Common myeloid progenitor, CD34-positive (primary cell): ENCODE measurements around the gene LENG8.
"Not testable (repeated sequence)": the region's sequence is repeated elsewhere in the genome, so short reads cannot be mapped to it uniquely, and the experiment has no call there.

Experiments
- CTCF ChIA-PET: fragments of 350-600 bp; sonication (Branson Sonifier 250); formaldehyde crosslinking; loops from one replicate; lab custom pipeline; 2021; ENCODE audit warnings: antibody characterized with exemption; lab: Charles Lee
- POLR2A ChIA-PET: fragments of 350-600 bp; sonication (Branson Sonifier 250); formaldehyde crosslinking; loops from one replicate; lab custom pipeline; 2021; ENCODE audit warnings: antibody characterized with exemption; lab: Charles Lee
- DNase-seq, 3 donors: peaks; one replicate each; pipeline versions ENCODE4 v3.0.0 to v3.0.0-alpha.2; 2013
- H3K27ac ChIP-seq, 2 experiments: 1 replicate in 1 of 2; 2 replicates in 1 of 2; pipeline ENCODE4 v1.7.0; 2013; ENCODE audit warnings: inconsistent platforms in 2 of 2, low read length in 2 of 2, mild to moderate bottlenecking in 2 of 2, low read depth in 1 of 2, moderate library complexity in 1 of 2; ENCODE audit not compliant: severe bottlenecking in 2 of 2, insufficient read depth in 1 of 2, poor library complexity in 1 of 2
- H3K27me3 ChIP-seq, 5 experiments: replicated peaks in 2 of 5; 1 replicate in 3 of 5; 2 replicates in 2 of 5; pipeline versions ENCODE4 v1.6.1 to v1.7.0; 2013; ENCODE audit warnings: low read length in 4 of 5, mild to moderate bottlenecking in 2 of 5, moderate library complexity in 2 of 5, inconsistent platforms in 1 of 5; ENCODE audit not compliant: insufficient read depth in 5 of 5, control insufficient read depth in 4 of 5
- H3K36me3 ChIP-seq, 4 experiments: 1 replicate in 2 of 4; 2 replicates in 2 of 4; pipeline versions ENCODE4 v1.6.1 to v1.7.0; 2013; ENCODE audit warnings: low read length in 3 of 4, control low read depth in 1 of 4, mild to moderate bottlenecking in 1 of 4; ENCODE audit not compliant: control insufficient read depth in 4 of 4, insufficient read depth in 4 of 4
- H3K4me1 ChIP-seq, 4 experiments: 1 replicate in 3 of 4; 2 replicates in 1 of 4; pipeline versions ENCODE4 v1.6.1 to v1.7.1; 2013; ENCODE audit warnings: low read length in 3 of 4, mild to moderate bottlenecking in 3 of 4, control low read depth in 1 of 4, inconsistent platforms in 1 of 4, moderate library complexity in 1 of 4; ENCODE audit not compliant: control insufficient read depth in 4 of 4, insufficient read depth in 4 of 4; ENCODE audit errors: control extremely low read depth in 1 of 4
- H3K4me3 ChIP-seq, 7 experiments: 1 replicate in 4 of 7; 2 replicates in 3 of 7; pipeline versions ENCODE4 v1.5.1 to v1.7.0; 2013; ENCODE audit warnings: mild to moderate bottlenecking in 7 of 7, low read length in 6 of 7, moderate library complexity in 6 of 7, inconsistent platforms in 2 of 7, low read depth in 2 of 7, control low read depth in 1 of 7; ENCODE audit not compliant: insufficient read depth in 4 of 7, control insufficient read depth in 1 of 7; ENCODE audit errors: extremely low read depth in 1 of 7
- H3K9me3 ChIP-seq, 5 experiments: 1 replicate in 4 of 5; 2 replicates in 1 of 5; pipeline versions ENCODE4 v1.6.1 to v1.7.1; 2013; ENCODE audit warnings: low read length in 4 of 5, mild to moderate bottlenecking in 2 of 5, inconsistent platforms in 1 of 5, low read depth in 1 of 5, moderate library complexity in 1 of 5; ENCODE audit not compliant: control insufficient read depth in 4 of 5, insufficient read depth in 2 of 5; ENCODE audit errors: control extremely low read depth in 1 of 5
- WGBS: methylation state at CpG from one replicate; pipeline ENCODE4 v1.1.5; 2013; ENCODE audit not compliant: insufficient coverage; 5-methylcytosine and 5-hydroxymethylcytosine counted together

LENG8 gene

DNA sequence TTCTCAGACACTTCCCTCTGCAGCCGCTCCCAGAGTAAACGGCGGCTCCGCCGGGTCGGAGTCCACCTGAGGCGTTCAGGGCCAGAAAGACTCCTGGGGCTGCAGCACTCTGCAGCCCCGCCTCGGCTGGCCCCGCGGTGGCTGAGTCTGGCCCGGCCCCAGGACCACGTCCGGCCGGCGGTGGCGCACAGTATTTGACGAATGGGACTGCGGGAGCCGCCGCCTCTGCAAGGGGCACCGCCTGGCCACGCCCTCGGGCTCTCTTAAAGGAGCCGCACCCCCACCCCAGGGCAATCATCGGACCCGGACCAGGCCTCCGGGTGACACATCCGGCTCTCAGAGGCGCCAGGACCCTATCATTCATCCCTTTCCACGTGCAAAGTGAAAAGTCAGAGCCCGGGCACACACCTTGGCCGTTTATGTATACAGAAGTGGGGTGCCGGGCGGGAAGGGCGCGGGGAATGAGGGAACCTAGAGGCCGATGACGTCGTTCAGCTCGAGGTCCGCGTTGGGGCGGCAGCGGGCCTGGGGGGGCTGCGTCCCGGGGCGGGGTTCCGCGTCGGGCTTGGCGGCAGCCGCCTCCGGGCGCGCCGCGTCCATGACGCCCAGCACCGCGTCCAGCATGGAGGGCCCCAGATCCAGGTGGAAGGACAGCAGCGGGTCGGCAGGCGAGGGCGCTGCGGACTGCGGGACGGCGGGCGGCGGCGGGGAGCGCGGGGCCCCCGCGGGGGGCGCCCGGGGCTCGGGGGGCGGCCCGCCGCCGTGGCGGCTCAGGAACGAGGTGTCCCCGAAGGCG, 15.8 kb downstream of the LENG8 start:
- peak; percentile 82 to 91 (median 87) for DNase-seq
- H3K27me3 ChIP-seq = peaks cover 0 to 13% (median 5%) of the 10 kb centered on the region in 5 experiments
- WGBS = 4% methylated on average over 52 of the region's 87 CpGs
- ChIA-PET CTCF (no interaction called here), POLR2A (no interaction called here)
- peak overlapping the region; percentile 53 to 91 (median 76) for H3K4me3 ChIP-seq
- no peaks in the 10 kb centered on the region for H3K9me3 ChIP-seq
- H3K4me1 ChIP-seq = peaks cover 0 to 42% (median 34%) of the 10 kb centered on the region in 4 experiments
- H3K27ac ChIP-seq = peak overlapping the region in 1 of 2 experiments; percentile 66
- H3K36me3 ChIP-seq = peaks cover 0 to 24% (median 12%) of the 10 kb centered on the region in 4 experiments

GRCh38 chr19:54465426-54466109, 16.6 kb downstream of the LENG8 start:
- peaks cover 3 to 38% (median 32%) of the 10 kb centered on the region in 4 experiments for H3K4me1 ChIP-seq

DNA sequence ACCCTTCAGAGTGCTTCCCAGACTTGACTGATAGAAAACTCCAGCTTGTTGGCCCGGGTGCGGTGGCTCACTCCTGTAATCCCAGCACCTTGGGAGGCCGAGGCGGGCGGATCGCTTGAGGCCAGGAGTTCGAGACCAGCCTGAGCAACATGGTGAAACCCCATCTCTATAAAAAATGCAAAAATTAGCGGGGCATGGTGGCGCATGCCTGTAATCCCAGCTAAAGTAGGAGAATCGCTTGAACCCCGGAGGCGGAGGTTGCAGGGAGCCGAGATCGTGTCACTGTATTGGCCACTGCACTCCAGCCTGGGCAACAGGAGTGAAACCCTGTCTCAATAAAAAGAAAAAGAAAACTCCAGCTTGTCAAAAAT, 17.1 kb downstream of the LENG8 start:
- H3K27ac ChIP-seq, POLR2A ChIA-PET, CTCF ChIA-PET, H3K4me3 ChIP-seq, H3K9me3 ChIP-seq, DNase-seq: not testable (repeated sequence)
- WGBS = 100% methylated on average over 11 of the region's 14 CpGs
- peaks cover 6 to 43% (median 37%) of the 10 kb centered on the region in 4 experiments for H3K4me1 ChIP-seq
- peaks cover 0 to 14% (median 6%) of the 10 kb centered on the region in 4 experiments for H3K36me3 ChIP-seq
- peaks cover 5 to 25% (median 11%) of the 10 kb centered on the region in 5 experiments for H3K27me3 ChIP-seq

More at GRCh38 chr19:54465426-54466109, 16.6 kb downstream of the LENG8 start:
- CTCF ChIA-PET = no interaction called here
- no peak for DNase-seq
- Histone ChIP-seq H3K27me3 (peaks cover 3 to 20% (median 7%) of the 10 kb centered on the region in 5 experiments), H3K36me3 (peaks cover 0 to 19% (median 8%) of the 10 kb centered on the region in 4 experiments), H3K27ac (no peak overlapping the region), H3K4me3 (peak overlapping the region in 3 of 7 experiments; percentile 4 to 91 (median 19)), H3K9me3 (no peaks in the 10 kb centered on the region)
- POLR2A ChIA-PET = no interaction called here
- WGBS = 69% methylated on average over 45 of the region's 49 CpGs

DNA sequence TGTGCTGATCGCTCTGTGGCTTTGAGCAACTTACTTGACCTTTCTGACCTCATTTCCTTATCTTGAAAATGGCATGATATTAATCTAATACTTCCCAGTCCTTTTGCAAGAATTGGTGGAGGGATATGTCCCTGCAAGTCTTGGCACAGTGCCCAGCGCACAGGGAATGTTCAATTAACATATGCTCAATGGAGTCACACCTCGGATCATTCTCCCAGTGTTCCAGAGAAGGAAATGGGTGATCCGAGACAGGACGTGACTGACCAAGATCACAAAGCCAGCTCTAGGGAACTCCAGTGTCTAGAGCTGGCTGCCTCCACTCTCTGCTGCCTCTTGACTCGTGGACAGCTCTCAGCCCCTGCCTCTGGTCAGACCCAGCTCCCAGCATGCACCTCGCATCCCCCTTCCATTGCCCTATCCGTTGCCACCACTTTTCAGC, 20.5 kb downstream of the LENG8 start:
- ChIA-PET CTCF (interaction anchor here (1.1 to 1.4 kb wide), 2 partner anchors 10 to 26 kb away, joined by 3 to 4 read pairs; no protein-coding TSS in a partner anchor), POLR2A (no interaction called here)
- H3K4me1 ChIP-seq = peaks cover 6 to 30% (median 23%) of the 10 kb centered on the region in 4 experiments
- H3K4me3 ChIP-seq = no peak overlapping the region
- no peak for DNase-seq
- H3K9me3 ChIP-seq = no peaks in the 10 kb centered on the region
- H3K27me3 ChIP-seq = peaks cover 5 to 37% (median 11%) of the 10 kb centered on the region in 5 experiments
- H3K27ac ChIP-seq = no peak overlapping the region
- H3K36me3 ChIP-seq = no peaks in the 10 kb centered on the region
- 89% methylated on average over 7 of the region's 8 CpGs for WGBS

DNA sequence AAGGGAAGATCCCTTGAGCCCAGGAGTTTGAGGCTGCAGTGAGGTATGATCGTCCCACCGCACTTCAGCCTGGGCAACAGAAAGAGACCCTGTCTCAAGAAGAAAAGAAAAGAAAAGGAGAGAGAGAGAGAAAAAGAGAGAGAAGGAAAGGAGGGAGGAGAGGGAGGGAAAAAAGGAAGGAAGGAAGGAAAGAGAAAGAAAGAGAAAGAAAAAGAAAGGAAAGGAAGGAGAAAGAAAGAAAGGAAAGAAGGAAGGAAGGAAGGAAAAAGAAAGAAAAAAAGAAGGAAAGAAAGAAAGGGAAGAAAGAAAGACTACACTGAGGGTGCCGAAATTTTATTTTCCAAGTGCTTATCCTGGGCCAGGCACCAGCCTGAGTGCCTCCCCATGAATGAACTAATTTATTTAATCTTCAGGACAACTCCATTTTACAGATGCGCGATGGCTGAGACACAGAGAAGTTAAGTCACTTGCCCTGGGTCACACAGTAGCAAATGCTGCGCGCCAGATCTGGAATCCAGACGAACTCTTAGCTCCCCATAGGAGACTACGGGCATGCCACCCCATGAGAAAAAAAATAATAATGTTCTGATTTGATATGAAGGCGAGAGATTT, 21.4 kb downstream of the LENG8 start:
- peaks cover 6 to 23% (median 18%) of the 10 kb centered on the region in 4 experiments for H3K4me1 ChIP-seq
- H3K36me3 ChIP-seq = no peaks in the 10 kb centered on the region
- no peak for DNase-seq
- H3K9me3 ChIP-seq = no peaks in the 10 kb centered on the region
- H3K27me3 ChIP-seq = peaks cover 5 to 37% (median 11%) of the 10 kb centered on the region in 5 experiments
- no peak overlapping the region for H3K27ac ChIP-seq
- CTCF ChIA-PET = interaction anchor here (0.7 to 1.4 kb wide), 2 partner anchors 9 to 27 kb away, joined by 3 to 4 read pairs; no protein-coding TSS in a partner anchor
- H3K4me3 ChIP-seq = peak overlapping the region in 5 of 7 experiments; percentile 29 to 64 (median 57)
- 91% methylated on average over 9 of the region's 10 CpGs for WGBS
- POLR2A ChIA-PET = interaction anchor here (0.6 kb wide), 1 partner anchor 621 kb away, joined by 3 read pairs; no protein-coding TSS in a partner anchor

DNA sequence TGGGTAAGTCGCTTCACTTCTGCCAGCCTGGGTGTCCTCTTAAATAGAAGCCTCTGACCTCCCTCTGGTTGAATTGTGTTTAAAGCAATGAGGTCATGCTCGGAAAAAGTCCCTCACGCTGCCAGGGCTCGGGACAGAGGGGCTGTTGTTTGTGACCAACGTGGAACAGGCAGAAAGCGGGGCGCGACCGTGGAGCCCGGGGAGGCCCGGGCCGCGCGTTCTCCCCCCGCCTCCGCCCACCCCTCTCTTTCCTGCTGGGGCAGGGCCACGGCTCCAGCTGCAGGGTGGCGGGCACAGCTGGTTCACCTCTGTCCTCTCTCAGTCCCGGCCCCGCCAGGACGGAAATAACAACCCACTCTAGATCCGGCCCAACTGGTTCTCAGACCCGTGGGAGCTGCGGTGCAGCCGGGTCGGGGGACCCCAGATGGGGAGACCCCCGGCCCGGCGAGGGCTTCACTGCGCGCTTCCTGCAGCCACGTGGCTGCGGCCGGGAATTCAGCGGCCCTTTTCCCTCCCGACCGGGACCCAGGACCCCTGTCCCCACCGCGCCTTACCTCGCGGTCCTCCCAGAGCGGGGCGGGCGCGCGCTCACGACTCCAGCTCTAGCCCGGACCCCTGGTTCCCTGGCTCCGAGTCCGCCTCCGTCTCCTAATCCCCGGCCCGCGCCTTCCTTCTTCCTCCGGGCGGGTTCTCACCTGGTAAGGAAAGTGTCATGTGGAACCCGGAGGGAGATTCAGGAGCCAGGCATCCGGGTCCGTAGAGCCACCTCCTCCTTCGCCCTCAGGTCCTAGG, 22.2 kb downstream of the LENG8 start:
- CTCF ChIA-PET = interaction anchor here (0.7 kb wide), 1 partner anchor 28 kb away, joined by 3 read pairs; no protein-coding TSS in a partner anchor
- Histone ChIP-seq H3K4me1 (peaks cover 6 to 22% (median 18%) of the 10 kb centered on the region in 4 experiments), H3K9me3 (no peaks in the 10 kb centered on the region), H3K36me3 (no peaks in the 10 kb centered on the region), H3K27me3 (peaks cover 5 to 35% (median 8%) of the 10 kb centered on the region in 5 experiments), H3K4me3 (peak overlapping the region in 5 of 7 experiments; percentile 29 to 64 (median 57)), H3K27ac (no peak overlapping the region)
- DNase-seq = peak in 2 of 3 donors; percentile 51 to 57
- POLR2A ChIA-PET = no interaction called here
- 1% methylated on average over 57 of the region's 60 CpGs for WGBS
